Activated gamma-delta T cell (primary cell): ENCODE measurements around the gene IGF2BP2.

Source experiments
- DNase-seq: peaks from one replicate; lab custom pipeline; 2025; lab: John Stamatoyannopoulos, UW

The IGF2BP2 gene

GRCh38 chr3:185837414-185837813 is 12.6 kb upstream of the IGF2BP2 start:
- no peak for DNase-seq

GRCh38 chr3:185831990-185832389 is 7.1 kb upstream of the IGF2BP2 start:
- DNase-seq: no peak

- no peak for DNase-seq
Observed at GRCh38 chr3:185831195-185831594, 6.4 kb upstream of the IGF2BP2 start.

- DNase-seq: no peak
Observed at GRCh38 chr3:185830018-185830797, 5.4 kb upstream of the IGF2BP2 start.

- DNase-seq: no peak
Observed at GRCh38 chr3:185828755-185829154, 3.9 kb upstream of the IGF2BP2 start.

- no peak for DNase-seq
Observed at GRCh38 chr3:185827595-185828344, 2.9 kb upstream of the IGF2BP2 start.

- DNase-seq: no peak
Observed at GRCh38 chr3:185825639-185826481, 1.0 kb upstream of the IGF2BP2 start.

- DNase-seq: no peak
Observed at GRCh38 chr3:185824051-185825005, 514 bp downstream of the IGF2BP2 start.

GRCh38 chr3:185823078-185824044 is 1.5 kb downstream of the IGF2BP2 start:
- DNase-seq: no peak

GRCh38 chr3:185822221-185823000 is 2.4 kb downstream of the IGF2BP2 start:
- DNase-seq: no peak

GRCh38 chr3:185820973-185821758 is 3.7 kb downstream of the IGF2BP2 start:
- DNase-seq: no peak

- no peak for DNase-seq
Observed at GRCh38 chr3:185818267-185818875, 6.5 kb downstream of the IGF2BP2 start.

GRCh38 chr3:185815391-185816282 is 9.2 kb downstream of the IGF2BP2 start:
- DNase-seq: no peak

- DNase-seq: no peak
Observed at GRCh38 chr3:185813691-185814215, 11.1 kb downstream of the IGF2BP2 start.

- no peak for DNase-seq
Observed at GRCh38 chr3:185813205-185813604, 11.6 kb downstream of the IGF2BP2 start.

- no peak for DNase-seq
Observed at GRCh38 chr3:185807445-185808068, 17.3 kb downstream of the IGF2BP2 start.
